ENCODE results near the gene ZBTB8OS.
"Not testable (repeated sequence)": the region's sequence is repeated elsewhere in the genome, so short reads cannot be mapped to it uniquely, and the experiment has no call there.

The ZBTB8OS gene

DNA sequence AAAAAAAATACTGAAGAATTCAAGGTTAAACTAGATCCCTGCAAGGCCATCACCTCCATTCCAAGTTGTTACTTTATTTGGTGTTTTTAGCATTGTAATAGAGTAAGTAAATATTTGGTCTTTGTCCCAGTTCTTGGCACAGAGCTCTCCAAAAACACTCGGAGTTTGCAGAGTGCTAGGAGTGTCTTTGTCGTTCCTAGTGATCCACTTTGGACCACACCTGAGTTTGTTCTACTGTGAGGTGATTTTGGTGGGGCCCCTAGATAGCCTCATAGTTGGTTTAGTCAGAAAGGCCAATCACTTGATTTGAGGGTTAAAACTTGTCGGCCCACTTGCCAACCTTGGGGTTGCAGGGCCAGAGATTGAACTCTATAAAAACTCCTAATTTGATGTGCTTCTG, 26.6 kb upstream of the ZBTB8OS start:
- no peak overlapping the region for H3K4me2 ChIP-seq
- TF ChIP-seq, protein P1, sequence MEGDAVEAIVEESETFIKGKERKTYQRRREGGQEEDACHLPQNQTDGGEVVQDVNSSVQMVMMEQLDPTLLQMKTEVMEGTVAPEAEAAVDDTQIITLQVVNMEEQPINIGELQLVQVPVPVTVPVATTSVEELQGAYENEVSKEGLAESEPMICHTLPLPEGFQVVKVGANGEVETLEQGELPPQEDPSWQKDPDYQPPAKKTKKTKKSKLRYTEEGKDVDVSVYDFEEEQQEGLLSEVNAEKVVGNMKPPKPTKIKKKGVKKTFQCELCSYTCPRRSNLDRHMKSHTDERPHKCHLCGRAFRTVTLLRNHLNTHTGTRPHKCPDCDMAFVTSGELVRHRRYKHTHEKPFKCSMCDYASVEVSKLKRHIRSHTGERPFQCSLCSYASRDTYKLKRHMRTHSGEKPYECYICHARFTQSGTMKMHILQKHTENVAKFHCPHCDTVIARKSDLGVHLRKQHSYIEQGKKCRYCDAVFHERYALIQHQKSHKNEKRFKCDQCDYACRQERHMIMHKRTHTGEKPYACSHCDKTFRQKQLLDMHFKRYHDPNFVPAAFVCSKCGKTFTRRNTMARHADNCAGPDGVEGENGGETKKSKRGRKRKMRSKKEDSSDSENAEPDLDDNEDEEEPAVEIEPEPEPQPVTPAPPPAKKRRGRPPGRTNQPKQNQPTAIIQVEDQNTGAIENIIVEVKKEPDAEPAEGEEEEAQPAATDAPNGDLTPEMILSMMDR (conservative IDR thresholded peaks at IDR 0.05; ENCODE audit: low read depth, low read length) = no peak
- no peaks in the 10 kb centered on the region for H3K27me3 ChIP-seq (ENCODE audit: insufficient read depth, low read depth)
- no peak overlapping the region for H3K4me3 ChIP-seq (IDR thresholded peaks at IDR 0.05; ENCODE audit: insufficient read depth, low read depth, low read length)
- H3K9ac ChIP-seq = no peak overlapping the region
- H3K79me2 ChIP-seq (ENCODE audit: insufficient read depth, low read depth) = no peaks in the 10 kb centered on the region; the same call in 1 of the 2 replicates
- H3K27ac ChIP-seq = no peak overlapping the region
- no peak overlapping the region for H2AFZ ChIP-seq (ENCODE audit: low read depth)
- no peaks in the 10 kb centered on the region for H4K20me1 ChIP-seq (ENCODE audit: insufficient read depth)
- H3K4me1 ChIP-seq (ENCODE audit: low read depth, poor library complexity, severe bottlenecking) = no peaks in the 10 kb centered on the region
- H3K36me3 ChIP-seq (ENCODE audit: insufficient read depth) = peaks cover 14% of the 10 kb centered on the region; the same call in 1 of the 2 replicates

DNA sequence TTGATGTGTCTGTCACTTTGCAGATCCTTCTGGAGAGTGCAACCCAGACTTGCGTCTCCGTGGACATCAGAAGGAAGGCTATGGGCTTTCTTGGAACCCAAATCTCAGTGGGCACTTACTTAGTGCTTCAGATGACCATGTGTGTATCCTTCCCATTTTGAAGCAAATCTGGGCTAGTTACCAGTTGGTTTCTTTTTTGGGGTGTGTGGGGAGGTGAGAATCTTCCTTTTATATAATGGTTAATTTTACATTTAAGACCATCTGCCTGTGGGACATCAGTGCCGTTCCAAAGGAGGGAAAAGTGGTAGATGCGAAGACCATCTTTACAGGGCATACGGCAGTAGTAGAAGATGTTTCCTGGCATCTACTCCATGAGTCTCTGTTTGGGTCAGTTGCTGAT, 18.4 kb upstream of the ZBTB8OS start:
- H3K4me2 ChIP-seq; H3K4me3 ChIP-seq (IDR thresholded peaks at IDR 0.05; ENCODE audit: insufficient read depth, low read depth, low read length); H3K27me3 ChIP-seq (ENCODE audit: insufficient read depth, low read depth); H3K27ac ChIP-seq; H2AFZ ChIP-seq (ENCODE audit: low read depth); H3K4me1 ChIP-seq (ENCODE audit: low read depth, poor library complexity, severe bottlenecking); H4K20me1 ChIP-seq (ENCODE audit: insufficient read depth); H3K9ac ChIP-seq: not testable (repeated sequence)
- Histone ChIP-seq H3K36me3 (ENCODE audit: insufficient read depth) (peaks cover 17% of the 10 kb centered on the region; the same call in 1 of the 2 replicates), H3K79me2 (ENCODE audit: insufficient read depth, low read depth) (peaks cover 25% of the 10 kb centered on the region)

DNA sequence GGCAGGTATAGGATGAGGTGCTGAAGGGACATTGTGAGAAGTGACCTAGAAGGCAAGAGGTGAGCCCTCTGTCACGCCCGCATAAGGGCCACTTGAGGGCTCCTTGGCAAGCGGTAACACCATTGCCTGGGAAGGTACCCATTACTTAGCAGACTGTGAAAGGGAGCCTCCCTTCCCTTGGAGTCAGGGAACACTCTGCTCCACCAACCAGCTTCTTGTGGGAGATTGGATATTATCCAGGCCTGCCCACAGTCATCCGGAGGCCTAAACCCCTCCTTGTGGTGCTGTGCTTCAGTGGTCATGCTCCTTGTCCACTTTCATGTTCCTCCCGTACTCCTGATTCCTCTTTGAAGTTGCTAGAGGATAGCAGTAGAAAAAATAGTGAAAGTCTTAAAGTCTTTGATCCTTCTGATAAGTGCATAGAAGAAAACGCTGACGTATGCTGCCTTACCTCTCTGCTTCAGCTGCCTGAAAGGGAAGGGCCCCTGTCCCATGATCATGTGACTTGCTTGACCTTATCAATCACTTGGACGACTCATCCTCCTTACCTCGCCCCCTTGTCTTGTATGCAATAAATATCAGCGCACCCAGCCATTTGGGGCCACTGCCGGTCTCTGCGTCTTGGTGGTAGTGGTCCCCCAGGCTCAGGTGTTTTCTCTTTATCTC, 16.7 kb upstream of the ZBTB8OS start:
- Histone ChIP-seq H4K20me1 (ENCODE audit: insufficient read depth) (no peaks in the 10 kb centered on the region; the same call in none of the 2 replicates), H3K36me3 (ENCODE audit: insufficient read depth) (peaks cover 19% of the 10 kb centered on the region; the same call in 1 of the 2 replicates), H3K27ac (no peak overlapping the region), H3K4me1 (ENCODE audit: low read depth, poor library complexity, severe bottlenecking) (no peaks in the 10 kb centered on the region), H2AFZ (ENCODE audit: low read depth) (no peak overlapping the region), H3K4me2 (no peak overlapping the region), H3K79me2 (ENCODE audit: insufficient read depth, low read depth) (peaks cover 32% of the 10 kb centered on the region), H3K4me3 (IDR thresholded peaks at IDR 0.05; ENCODE audit: insufficient read depth, low read depth, low read length) (no peak overlapping the region), H3K27me3 (ENCODE audit: insufficient read depth, low read depth) (no peaks in the 10 kb centered on the region), H3K9ac (no peak overlapping the region)
- TF ChIP-seq, protein P1 (conservative IDR thresholded peaks at IDR 0.05; ENCODE audit: low read depth, low read length) = no peak

DNA sequence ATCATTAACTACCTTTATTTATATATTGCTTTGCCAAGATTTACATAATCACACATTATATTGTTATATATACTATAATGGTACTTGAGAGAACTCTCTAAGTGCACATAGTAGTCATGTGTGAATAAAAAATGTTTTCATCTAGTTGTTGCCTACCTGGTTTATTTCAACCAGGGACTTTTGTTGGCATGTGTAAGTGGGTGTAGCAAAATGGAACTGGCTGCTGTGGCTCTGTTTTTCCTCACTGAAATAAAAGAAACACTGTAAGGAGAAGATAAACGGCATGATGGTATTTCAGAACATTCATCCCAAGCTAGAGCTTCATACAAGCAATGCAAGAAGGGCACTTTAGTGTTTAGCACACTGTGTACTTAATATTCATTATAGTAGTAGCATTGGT, 15.6 kb upstream of the ZBTB8OS start:
- no peak overlapping the region for H3K4me3 ChIP-seq (IDR thresholded peaks at IDR 0.05; ENCODE audit: insufficient read depth, low read depth, low read length)
- H3K36me3 ChIP-seq (ENCODE audit: insufficient read depth) = peaks cover 21% of the 10 kb centered on the region; the same call in 1 of the 2 replicates
- no peaks in the 10 kb centered on the region; the same call in none of the 2 replicates for H4K20me1 ChIP-seq (ENCODE audit: insufficient read depth)
- H3K27ac ChIP-seq = no peak overlapping the region
- H3K4me1 ChIP-seq (ENCODE audit: low read depth, poor library complexity, severe bottlenecking) = no peaks in the 10 kb centered on the region
- H3K79me2 ChIP-seq (ENCODE audit: insufficient read depth, low read depth) = peaks cover 43% of the 10 kb centered on the region
- no peak overlapping the region for H2AFZ ChIP-seq (ENCODE audit: low read depth)
- no peak overlapping the region for H3K4me2 ChIP-seq
- TF ChIP-seq, protein P1 (conservative IDR thresholded peaks at IDR 0.05; ENCODE audit: low read depth, low read length) = no peak
- no peak overlapping the region for H3K9ac ChIP-seq
- H3K27me3 ChIP-seq (ENCODE audit: insufficient read depth, low read depth) = no peaks in the 10 kb centered on the region

DNA sequence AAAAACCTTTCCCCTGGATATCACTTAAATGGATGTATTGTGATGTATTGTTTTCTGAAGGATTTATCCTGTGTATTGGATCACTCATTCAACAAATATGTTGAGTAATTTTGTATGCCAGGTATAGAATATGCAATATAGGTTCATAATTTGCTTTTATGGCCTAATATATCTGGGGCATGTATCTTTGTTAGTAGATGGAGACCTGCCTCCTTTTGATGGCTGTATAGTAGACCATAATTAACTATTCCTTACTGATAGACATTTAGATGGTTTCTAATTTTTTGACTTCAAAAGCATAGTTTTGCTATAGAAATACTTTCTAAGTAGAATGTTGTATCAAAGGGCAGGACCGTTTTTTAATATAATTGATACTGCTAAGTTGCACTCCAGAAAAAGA, 9.2 kb upstream of the ZBTB8OS start:
- Histone ChIP-seq H3K4me2 (no peak overlapping the region), H3K9ac (no peak overlapping the region), H3K27ac (no peak overlapping the region), H3K36me3 (ENCODE audit: insufficient read depth) (peaks cover 34% of the 10 kb centered on the region), H3K4me1 (ENCODE audit: low read depth, poor library complexity, severe bottlenecking) (peaks cover 8% of the 10 kb centered on the region), H2AFZ (ENCODE audit: low read depth) (no peak overlapping the region), H4K20me1 (ENCODE audit: insufficient read depth) (0 out of 2 replicates have a peak, but pooled peaks cover 8% of the 10 kb centered on the region), H3K27me3 (ENCODE audit: insufficient read depth, low read depth) (no peaks in the 10 kb centered on the region), H3K4me3 (IDR thresholded peaks at IDR 0.05; ENCODE audit: insufficient read depth, low read depth, low read length) (no peak overlapping the region), H3K79me2 (ENCODE audit: insufficient read depth, low read depth) (peaks cover 79% of the 10 kb centered on the region)
- TF ChIP-seq, protein P1 (conservative IDR thresholded peaks at IDR 0.05; ENCODE audit: low read depth, low read length) = no peak
